Activated CD4-positive, alpha-beta T cell treated with anti-CD3 and anti-CD28 coated beads, Interleukin-2, amount 50 U/mL, for 4 hours (primary cell): ENCODE data around the gene USP47.

Experiments used
- DNase-seq, 2 experiments: peaks; one replicate each; pipeline ENCODE4 v3.0.0-alpha.2; 2020

Gene USP47

DNA sequence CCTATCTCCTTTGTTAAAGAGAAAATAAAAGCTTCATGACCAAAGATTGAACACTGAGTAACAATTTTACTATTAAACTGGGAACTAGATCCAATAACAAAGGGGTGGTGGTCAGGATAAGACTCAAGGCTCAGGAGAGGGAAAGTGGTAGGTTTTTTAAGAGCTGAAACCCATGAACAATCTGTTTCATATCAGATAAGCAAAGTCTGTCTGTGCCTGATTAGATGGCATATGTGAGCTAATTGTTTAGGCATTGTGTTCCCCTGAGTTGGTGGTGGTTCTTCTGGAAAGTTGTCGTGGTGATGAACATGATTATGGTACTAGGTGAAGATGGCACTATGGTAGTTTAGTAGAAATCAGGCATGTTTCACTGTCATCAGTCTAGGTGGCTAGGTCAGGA, 24.4 kb downstream of the USP47 start:
- no peak for DNase-seq

DNA sequence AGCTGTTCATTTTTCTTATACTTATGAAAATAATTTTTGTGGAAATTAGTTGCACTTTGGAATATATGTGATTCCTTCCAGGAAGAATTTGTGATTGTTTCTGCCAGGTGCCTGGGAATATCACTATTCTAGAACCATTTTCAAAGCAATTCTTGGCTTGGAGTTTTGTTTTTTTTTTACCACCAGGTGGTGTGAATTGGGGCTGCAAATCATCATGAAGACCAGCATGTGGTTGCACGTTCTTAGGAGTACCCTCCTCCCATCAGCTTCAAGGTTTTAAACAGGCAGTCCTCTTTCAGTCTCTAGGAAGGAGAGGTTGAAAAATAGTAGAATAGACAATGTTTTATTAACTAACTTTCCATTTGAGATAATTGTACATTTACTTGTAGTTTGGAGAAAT, 25.9 kb downstream of the USP47 start:
- DNase-seq: no peak

- no peak for DNase-seq
These were observed 30.2 kb downstream of the USP47 start for GRCh38 chr11:11871991-11872401.

DNA sequence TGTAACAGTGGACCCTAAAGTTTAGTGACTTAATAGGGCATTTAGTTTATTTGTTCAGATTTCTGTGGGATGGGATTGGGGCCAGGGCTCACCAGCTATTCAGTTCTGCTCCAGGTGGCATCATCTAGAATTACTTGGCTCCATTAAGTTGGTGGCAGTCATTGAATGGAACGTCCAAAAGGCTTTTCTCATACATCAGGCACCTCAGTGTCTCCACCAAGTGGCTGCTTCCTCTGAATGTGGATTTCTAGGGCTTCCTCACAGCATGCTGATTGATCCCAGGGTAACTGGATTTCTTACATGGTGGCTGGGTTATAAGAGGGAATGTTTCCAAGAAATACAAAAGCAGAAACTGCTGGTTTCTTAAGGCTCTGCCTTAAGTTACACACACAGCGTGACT, 34.7 kb downstream of the USP47 start:
- no peak for DNase-seq

DNA sequence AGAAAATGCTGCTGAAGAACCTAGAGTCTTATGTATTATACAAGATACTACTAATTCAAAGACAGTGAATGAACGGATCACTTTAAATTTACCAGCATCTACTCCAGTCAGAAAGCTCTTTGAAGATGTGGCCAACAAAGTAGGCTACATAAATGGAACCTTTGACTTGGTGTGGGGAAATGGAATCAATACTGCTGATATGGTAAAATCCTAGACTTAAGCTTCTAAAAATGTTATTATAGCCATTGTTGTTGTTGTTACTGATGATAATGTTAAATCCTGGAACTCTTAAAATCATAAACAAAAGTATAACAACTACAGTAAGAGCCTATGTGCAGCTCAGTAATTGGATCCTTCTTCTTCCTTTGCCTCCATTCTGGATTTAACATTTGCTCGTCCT, 38.4 kb downstream of the USP47 start:
- DNase-seq: no peak

DNA sequence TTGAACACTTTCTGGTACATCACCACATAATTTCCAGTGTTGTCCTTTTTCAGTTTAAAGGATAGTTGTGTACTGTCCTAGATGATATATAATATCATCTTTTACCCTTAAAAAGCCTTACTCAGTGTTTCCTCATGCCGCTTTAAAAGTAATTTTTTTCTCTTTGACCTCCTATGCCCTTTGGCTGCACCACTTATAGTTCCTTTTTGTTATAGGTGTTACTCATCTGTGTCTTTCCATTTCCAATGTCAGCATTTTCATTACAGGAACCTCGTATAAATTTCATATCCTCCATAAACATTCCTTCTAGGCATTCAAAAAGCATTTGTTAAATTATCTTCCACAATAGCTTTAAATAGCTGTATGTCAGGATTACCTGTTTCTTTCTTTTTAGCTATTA, 40.8 kb downstream of the USP47 start:
- no peak for DNase-seq

- DNase-seq: no peak
These were observed 42.6 kb downstream of the USP47 start for GRCh38 chr11:11884351-11884750.

- no peak for DNase-seq
These were observed 43.2 kb downstream of the USP47 start for GRCh38 chr11:11884774-11885481.

DNA sequence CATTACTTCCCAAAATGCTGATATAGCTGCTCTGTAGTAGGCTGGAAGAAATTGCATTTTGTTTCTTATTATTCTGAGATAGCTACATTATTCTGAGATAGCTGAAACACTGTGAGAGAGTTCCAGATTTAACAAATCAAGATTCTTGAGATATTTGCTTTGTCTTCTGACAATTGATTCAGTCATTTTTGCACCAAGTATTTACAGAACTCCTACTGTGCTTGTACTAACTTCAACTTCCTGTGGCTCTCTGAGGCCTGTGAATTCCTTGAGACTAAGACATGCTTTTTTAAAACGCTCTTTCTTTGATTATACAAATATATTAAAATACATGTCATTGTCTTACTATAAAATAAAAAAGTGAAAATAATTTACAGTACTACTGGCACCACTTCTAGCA, 52.7 kb downstream of the USP47 start:
- no peak for DNase-seq

GRCh38 chr11:11895672-11896071, 53.9 kb downstream of the USP47 start:
- DNase-seq: no peak

DNA sequence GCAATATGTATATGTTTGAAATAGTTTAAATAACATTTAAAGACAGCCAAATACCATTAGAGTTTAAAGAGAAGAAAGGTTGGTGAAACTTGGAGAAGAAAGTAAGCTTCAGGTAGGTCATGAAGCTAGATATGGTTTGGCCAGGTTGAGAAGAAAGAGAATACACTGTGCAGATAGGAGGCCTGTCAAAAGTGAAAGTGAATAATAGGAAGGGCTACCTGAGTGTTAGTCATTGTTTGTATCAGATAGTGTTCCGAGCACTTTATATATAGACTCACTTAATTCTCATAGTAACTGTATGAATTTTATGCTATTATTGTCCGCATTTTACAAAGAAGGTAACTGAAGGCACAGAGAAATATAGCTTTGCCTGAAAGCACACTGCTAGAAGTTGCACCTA, 56.9 kb downstream of the USP47 start:
- no peak for DNase-seq

DNA sequence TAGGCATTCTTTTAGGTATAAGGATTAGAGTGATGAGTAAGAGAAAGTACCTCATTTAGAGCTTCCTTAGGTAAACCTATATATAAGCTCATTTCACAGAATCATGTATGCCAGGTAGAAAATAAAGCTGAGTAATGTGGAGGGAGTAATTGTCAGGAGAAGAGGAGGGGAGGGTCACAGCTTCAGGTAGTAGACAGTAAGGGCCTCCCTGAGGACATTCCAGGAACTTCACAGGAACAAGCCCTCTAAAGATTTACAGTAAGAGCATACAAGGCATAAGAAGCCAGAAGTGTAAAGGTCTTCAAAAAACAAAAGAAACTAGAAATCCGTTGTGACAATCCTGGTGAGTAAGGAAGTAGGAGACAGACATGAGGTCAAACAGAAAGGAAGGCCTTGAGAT, 57.6 kb downstream of the USP47 start:
- no peak for DNase-seq

DNA sequence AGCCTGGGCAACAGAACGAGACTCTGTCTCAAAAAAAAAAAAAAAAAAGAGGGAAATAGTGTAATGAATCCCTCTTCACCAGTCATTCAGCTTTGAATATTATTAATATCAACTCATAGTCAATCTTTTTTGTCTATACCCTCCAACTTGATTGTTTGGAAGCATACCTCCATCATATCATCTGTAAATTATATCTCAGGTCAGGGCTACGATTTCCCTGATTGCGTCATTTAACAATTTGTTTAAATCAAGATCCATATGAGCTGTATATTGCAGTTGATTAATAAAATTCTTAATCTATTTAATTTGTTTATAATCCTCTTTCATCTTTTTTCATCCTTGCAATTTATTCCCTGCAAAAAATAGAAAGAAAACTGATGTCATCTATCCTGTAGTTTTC, 60.2 kb downstream of the USP47 start:
- DNase-seq: no peak

- DNase-seq: no peak
These were observed 68.0 kb downstream of the USP47 start for GRCh38 chr11:11909727-11910126.

- DNase-seq: no peak
These were observed 68.8 kb downstream of the USP47 start for GRCh38 chr11:11910541-11910940.

GRCh38 chr11:11913395-11913794, 71.6 kb downstream of the USP47 start:
- no peak for DNase-seq

DNA sequence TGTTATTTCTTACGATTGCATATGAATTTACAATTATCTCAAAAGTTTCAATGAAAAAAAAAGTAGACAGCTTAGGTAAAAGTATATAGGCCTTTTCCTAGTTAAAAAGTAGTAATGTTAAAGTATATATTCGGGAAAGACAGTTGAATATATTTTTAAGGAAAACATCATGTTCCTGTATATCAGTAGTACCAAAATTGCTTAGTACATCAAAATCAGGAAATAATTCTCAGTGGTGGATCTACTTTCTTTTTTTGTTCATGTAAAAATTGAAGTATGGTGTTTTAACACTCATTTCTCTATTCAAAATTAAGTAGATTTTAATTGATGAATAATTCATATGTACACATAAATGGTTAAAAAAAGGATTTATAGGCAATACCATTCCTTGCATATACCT, 73.9 kb downstream of the USP47 start:
- DNase-seq: no peak

- DNase-seq: no peak
These were observed 75.2 kb downstream of the USP47 start for GRCh38 chr11:11916981-11917399.

GRCh38 chr11:11923828-11924227, 82.1 kb downstream of the USP47 start:
- no peak for DNase-seq

GRCh38 chr11:11929920-11930319, 88.1 kb downstream of the USP47 start:
- DNase-seq: no peak

DNA sequence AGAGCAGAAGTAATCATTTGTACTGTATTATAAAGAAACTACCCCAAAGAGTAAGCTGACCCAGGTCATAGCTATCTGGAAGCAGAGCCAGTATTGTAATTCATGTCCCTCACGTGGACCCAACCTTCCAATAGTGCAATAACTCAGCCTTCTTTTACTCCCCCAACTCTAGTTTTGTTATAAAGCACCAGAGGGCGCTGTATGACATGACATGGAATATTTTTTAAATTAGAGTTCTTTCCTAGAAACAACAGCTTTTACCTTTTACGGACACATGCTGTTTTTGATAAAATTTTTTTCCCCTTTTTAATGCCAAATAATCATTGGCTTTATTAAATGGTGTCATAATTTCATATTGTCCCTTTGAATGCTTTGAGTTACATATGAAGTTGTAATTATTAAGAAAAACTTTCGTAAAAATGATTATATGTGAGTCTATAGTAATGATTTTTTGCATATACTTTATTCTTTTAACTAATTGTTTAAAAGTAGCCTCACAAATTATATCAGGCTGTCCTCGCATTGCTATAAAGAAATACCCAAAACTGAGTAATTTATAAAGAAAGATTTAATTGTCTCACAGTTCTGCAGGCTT, 89.8 kb downstream of the USP47 start:
- DNase-seq: no peak

DNA sequence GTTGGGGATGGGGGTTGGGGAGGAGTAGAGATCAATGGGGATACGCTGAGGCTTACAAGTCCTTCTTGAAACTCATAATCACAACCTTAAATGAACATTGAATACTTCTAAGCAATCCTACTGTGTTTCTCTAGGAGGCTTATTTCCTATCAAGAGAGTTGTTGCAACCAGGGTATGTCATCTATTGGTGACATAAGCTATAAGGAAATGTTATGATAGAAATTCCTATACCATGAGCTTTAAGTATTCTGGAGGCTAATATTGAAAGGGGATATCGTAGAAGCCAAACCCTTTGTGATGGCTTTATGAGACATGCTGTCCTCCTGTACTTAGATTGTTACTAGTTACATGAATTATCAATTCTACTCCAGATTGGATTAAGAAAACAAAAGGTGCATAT, 93.8 kb downstream of the USP47 start:
- no peak for DNase-seq

- no peak for DNase-seq
These were observed 95.7 kb downstream of the USP47 start for GRCh38 chr11:11937433-11937832.

- DNase-seq: no peak
These were observed 96.2 kb downstream of the USP47 start for GRCh38 chr11:11937957-11938356.

DNA sequence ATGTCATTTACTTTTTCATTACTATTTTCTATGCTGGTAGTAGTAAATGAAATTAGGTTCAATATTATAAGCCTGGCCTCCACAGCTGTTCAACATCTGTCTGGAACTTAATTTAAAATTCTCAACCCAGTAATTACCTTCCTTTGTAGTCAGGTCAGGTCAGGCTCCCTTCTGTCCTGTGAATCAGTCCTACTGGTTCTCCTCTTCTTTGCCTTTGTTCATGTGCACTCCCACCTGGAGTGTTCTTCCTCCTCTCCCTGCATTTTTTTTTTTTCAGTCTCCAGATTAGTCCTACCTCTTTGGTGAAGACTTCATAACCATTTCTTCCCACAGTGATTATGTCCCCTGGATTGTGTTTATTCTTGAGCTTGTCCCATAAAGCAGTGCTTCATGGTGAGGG, 98.8 kb downstream of the USP47 start:
- DNase-seq: no peak
